Cerebellar cortex (tissue), 1 donor: ENCODE data around the gene JPT1.

Experiments
- DNase-seq: peaks from one replicate; pipeline ENCODE4 v3.0.0-alpha.2; 2015; ENCODE audit warnings: low spot score

Gene JPT1

DNA sequence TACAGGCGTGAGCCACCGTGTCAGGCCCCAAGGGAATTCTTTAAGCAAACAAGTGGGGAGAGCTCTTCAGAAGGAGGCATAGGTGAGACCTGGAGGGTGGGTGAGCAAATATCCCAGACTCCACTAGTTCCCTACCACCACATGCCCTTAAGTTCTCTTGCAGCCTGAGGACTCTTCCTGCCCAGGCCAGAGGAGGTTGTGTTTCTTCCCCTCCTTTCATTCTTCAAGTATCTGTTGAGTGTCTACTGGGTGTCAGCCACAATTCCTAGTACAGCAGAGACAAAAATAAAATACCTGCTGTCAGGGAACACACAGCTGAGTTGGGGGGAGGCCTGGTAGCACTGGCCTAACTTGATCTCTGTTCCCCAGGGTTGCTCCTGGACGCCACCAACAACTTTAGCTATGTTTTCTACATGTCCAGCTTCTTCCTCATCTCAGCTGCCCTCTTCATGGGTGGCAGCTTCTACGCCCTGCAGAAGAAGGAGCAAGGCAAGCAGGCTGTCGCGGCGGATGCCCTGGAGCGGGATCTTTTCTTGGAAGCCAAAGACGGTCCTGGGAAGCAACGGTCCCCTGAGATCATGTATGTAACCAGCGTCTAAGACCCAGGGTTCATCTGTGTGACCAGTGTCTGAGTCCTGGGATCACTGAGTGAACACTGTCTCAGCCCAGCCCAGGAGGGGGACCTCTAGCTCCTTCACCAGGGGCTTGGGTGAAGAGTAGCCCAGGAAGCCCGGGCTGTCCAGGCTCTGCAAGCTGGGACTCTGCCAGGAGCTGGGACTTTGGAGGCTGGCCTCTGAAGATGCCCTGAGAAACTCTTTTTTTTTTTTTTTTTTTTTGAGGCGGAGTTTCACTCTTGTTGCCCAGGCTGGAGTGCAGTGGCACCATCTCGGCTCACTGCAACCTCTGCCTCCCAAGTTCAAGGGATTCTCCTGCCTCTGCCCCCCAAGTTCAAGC lies 50.4 kb downstream of the JPT1 start:
- no peak for DNase-seq

DNA sequence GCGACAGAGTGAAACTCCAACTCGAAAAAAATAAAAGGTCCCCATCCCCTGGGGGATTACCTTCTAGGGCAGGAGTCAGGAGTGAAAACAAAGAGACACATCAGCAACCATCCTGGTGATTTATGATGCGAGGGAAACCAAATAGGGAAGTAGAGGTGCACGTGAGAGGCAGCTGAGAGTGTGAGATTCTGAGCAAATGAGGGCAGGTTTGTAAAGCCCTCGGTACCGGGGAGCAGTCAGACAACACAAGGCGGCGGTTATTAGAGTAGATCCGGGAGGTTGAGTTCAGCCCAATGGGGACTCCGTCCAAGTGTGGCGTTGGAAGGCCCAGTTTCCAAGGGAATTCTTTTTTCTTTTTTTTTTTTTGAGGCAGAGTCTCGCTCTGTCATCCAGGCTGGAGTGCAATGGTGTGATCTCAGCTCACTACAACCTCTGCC lies 51.9 kb downstream of the JPT1 start:
- no peak for DNase-seq

DNA sequence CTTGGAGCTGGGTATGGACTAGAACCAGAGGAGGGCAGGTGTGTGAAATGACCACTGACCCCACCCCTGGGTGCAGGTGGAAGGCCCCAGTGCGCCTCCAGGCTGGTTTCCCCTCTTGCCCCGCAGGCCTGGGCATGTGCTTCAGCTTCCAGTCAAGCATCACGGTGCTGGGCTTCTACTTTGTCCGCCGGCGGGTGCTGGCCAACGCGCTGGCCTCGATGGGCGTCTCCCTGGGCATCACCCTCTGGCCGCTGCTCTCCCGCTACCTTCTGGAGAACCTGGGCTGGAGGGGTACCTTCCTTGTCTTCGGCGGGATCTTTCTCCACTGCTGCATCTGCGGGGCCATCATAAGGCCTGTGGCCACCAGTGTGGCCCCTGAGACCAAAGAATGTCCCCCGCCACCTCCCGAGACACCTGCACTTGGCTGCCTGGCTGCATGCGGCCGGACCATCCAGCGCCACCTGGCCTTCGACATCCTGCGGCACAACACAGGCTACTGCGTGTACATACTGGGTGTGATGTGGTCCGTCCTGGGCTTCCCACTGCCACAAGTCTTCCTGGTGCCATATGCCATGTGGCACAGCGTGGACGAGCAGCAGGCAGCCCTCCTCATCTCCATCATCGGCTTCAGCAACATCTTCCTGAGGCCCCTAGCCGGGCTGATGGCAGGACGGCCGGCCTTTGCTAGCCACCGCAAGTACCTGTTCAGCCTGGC lies 54.3 kb downstream of the JPT1 start:
- no peak for DNase-seq

DNA sequence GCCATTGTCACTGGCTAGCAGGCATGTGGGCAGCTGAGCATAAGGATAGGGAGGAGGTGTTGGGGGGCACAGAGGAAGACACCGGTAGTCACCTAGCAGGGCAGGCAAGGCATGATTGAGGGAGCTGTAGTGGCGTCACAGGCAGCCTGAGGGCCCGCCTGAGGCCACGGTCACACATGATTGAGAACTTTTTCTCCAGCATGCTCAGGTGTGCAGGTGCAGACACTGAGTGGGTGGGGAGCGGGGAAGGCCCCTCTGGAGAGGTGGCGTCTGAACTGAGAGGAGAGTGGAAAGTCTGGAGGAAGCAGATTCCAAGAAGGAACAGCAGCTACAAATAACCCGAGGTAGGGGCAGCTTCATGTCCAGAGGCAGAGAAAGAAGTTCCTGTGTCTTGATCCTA lies 55.5 kb downstream of the JPT1 start:
- no peak for DNase-seq

DNA sequence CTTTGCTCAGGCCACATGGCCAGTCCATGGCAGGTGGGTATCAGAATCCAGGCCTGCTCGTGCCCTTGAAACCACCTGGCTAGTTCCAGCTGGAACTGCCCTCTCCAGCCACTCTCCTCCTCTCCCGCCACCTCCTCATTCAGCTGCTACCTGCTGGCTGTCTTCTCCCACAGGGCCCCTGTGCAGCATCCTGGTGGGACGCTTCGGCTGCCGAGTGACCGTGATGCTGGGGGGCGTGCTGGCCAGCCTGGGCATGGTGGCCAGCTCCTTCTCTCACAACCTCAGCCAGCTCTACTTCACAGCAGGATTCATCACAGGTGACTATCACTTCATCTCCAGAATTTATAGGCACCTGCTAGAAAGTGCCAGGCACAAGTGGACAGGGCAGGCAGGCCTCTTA lies 56.4 kb downstream of the JPT1 start:
- no peak for DNase-seq

DNA sequence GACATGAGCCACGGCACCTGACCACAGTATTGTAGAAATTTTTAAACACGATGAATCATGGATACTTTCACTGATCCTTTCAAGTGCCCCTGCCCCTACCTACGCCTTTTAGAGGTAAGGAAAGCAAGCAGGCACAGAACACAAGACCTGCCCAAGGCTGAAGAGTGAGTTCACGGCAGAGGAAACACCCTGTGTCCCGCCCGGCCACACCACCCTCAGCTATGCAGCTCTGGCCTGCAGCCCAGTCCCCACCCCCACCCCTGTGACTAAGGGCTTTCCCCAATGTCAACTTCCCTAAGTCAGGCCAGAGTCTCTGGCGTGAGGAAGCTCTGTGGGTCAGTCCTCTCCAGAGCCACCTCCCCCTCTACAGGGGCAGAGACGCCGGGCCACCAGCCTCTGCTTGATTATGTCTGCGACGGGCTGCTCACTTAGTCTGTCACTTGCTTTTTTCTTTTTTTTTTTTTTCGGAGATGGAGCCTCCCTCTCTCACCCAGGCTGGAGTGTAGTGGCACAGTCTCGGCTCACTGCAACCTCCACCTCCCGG lies 58.2 kb downstream of the JPT1 start:
- DNase-seq = no peak

DNA sequence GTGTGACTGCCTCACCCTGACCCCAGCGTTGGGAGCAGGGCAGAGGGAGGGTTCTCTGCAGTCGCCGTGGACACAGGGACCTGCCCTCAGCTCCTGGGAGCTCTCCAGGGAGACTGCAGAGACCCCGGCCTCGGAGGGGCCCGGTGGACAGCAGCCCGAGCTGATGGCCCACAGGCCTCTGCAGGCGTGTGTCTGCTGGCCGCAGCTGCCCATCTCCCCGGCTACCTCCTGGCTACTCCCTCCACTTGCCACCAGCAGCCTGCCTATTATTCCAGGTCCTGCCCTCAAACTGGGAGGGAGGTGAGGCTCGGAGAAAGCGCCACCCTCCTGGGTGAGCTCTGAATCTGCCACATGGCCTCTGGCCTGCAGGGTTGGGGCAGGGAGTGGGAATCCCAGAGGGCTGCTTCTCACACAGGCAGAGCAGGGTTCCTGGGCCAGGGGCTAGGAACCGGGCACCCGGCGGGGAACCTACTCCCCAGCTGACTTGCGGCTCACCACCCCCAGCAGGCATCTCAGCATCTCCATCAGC lies 59.4 kb downstream of the JPT1 start:
- DNase-seq = no peak

DNA sequence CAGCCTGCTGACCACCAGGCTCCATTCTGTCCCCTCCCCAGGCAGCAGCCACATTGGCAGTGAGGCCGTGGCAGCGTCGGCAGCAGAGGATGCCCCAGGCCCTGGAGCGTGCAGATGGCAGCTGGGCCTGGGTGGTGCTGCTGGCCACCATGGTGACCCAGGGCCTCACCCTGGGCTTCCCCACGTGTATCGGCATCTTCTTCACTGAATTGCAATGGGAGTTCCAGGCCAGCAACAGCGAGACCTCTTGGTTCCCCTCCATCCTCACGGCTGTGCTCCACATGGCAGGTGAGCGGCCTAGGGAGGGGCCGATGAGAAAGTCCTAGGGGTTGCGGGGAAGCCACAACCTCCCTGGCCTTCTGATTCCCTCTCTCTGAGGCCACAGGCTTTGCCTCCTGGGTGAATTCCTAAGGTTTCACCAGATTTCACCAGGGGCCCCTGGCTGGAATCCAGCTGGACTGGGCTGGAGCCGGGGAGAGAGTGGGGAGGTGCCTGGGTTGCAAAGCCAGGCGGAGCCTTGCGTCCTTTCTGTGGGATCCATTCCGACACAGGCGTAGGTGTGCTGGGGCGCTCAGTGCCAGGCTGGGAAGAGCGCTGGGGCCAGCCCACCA lies 60.7 kb downstream of the JPT1 start:
- no peak for DNase-seq

DNA sequence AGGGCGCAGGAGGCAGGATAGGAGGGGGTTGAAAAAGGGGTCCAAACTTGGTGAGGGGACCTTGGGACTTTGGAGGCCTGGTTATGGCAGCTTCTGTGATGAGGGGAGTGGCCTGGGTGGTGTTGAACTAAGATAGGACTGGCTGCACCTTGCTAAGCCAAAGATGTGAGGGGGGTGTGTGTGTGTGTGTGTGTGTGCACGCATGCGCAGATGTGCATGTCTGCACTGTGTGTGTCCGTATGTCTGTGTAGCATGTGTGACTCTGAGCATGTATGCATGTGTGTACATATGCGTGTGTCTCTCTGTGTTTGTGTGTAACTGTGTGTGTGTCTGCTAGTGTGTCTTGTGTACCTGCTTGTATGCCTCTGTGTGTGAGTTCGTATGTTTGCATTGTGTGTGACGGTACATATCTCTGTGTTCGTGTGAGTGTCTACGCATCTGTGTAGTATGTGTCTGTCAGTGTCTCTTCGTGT lies 62.4 kb downstream of the JPT1 start:
- no peak for DNase-seq

DNA sequence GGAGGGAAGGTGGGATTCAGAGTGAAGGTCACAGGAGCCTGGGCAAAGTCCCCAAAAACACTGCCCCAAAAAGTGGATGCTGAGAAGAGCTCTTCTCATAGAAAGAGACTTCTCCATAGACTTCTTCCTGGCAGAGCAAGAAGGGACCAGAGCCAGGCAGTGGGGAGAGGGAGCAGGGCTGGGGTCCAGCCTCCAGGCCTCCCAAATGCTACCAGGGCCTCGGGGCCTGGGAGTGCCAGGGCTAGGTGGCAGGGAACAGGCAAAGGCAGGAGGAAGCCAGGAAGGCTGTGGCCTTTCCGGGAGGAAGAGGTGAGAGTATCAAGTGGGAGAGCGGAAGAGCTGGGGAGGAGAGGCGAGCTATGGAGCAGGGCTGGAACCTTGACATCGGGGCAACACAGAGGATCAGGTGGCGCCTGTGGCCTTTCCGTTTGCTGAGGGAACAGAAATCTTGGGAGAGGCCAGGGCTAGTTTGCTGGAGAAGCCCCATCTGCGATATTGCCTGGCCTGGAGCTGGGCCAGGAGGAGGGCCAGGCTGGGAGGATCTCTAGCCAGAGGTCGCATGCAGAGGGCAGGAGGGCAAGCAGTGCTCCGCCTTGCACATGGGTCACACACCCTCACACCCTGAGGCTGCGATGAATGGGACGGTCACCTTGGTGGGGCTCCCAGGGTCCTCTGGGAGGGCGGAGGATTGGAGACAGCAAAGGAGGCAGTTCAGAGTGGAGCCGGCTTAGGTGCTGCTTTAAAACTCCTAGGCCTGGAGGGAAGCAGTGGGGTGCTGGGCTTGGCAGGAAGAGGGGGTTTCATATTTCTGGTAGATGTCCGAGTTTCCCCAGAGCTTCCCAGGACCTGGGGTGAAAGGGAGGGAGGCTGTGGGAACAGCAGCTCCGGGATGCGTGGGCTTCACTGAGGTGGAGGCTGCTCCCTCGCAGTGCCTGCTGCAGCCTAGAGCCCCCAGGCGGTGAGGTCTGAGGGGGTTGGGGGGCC lies 63.1 kb downstream of the JPT1 start:
- no peak for DNase-seq

DNA sequence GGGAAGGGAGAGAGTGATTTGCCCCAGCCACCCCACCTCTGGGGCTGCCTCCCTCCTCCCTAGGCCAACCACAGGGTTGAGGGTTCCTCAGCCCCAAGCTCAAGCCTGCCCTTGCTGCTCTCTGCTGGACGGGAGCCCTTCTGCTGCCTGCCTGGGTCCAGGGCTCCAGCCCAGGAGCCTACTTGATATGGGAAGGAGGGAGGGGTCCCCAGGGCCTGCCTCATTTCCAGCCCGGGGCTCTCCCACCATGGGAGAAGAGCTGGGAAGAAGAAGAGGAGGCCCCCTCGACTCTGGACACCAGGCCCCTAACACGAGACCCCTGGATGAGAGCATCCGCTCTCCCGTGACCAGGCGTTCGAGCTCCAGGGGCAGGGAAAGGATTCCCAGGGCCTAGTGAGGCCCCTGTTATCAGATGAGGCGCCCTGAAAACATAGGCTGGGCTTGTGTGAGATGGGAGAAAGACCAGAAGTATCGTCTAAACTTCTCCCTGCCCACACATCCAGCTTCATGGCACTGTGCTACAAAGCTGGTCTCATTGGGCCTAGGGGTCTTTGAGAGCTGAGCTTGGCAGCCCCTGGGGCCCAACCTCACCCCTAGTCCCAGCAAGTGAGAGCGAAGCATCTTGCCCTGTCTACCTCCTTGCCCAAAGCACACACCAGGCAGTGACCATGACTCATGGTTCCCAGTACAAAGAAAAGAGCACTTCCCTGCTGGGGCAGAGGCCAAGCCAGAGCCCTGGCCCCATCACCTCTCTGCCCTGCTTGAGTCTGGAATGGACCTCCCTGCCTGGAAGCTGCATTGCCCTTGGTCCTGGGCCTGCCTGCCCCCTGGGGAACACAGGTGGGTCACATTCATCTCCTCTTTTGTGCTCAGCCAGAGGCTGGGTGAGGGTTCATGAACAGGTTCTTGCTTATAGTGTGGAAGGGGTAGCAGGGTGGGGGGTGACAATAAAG lies 65.6 kb downstream of the JPT1 start:
- no peak for DNase-seq

DNA sequence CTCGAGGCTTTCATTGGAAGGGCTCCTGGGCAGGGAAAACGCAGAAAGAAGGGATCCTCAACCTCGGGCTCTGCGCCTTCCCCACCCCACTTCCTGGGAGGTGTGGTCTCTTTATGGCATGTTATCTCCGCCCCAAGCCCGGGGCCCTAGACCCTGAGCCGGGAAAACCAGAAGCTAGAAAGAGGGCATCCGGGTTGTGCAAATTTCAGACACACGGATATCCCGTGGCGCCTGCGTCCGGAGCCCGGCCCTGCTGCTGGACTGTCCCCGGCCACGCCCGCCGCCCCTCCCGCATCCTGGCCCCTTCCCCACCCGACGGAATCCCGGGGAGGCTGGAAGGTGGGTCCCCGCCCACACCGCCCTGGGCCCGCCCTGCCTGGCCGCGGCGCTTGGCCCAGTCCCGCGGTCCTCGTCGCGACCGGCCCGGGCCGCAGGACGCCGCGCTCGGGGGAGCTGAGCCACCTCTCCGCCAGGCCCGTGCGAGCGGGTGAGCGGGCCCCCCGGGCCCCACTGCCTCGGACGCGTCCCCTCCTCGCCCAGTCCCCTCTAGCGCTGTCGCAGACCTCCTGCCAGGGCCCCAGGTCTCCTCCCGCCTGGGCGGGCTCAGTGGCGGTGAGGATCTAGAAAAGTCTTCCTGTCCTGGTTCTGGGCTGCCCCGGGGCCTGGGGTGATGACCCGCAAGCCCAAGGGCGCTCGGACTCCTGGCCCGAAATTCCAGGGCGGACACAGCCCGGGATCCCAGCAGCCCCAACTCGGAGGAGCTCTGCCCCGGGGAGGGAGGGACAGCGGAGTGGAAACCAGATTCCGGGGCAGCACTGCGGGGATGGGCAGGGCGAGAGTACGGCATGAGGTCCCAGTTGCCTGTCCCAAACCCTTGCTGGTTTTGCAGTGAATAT lies 66.5 kb downstream of the JPT1 start, which contains the start of gene SLC16A5:
Gene SLC16A5, plus strand, starts transcription at position 397 of the 896 bp plus-strand sequence. CDS start 5,683 bp downstream, outside the sequence.
- DNase-seq = peak; percentile 84

DNA sequence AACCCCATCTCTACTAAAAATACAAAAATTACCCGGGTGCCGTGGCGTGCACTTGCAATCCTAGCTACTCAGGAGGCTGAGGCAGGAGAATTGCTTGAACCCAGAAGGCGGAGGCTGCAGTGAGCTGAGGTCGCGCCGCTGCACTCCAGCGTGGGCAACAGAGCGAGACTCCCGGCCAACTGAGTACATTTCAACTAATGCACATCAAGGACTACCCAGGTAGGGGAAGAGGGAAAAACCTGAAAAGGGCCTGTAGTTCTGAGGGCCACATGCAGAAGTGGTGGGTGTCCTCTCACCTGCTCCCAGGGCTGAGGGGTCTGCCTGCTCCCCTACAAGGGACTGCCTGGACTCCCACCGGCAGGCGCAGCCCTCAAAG lies 67.1 kb downstream of the JPT1 start:
- no peak for DNase-seq

DNA sequence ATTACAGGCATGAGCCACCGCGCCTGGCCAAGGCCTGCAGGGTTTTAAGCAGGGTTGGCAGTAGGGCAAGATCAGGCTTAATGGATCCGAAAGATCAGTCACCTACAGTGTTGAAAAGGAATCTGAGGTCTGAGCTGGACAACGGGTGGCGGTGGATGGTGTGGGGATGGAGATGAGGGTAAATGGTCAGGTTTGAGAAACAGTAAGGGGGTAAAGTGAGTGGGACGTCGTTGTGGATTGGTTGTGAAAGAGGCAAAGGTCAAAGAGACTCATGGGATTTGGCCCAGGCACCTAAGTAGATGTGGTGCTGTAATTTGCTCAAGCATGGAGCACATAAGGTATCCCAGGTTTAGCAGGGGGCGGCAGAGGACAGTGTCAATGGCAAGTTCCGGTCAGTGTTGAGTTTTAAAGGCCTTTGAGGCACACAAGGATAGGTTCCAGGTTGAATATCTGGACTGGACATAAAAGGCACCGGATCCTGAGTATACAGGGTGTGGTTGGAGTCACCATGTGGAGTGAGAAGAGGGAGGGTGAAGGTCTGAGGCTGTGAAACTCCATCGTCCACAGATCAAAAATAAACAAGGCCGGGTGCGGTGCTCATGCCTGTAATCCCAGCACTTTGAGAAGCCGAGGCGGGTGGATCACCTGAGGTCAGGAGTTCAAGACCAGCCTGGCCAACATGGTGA lies 67.7 kb downstream of the JPT1 start:
- DNase-seq = no peak
